PC-3 (cell line): Measurements from ENCODE around the gene KHK.

Experiments used
- CTCF ChIP-seq: fragments of 300-600 bp; sonication (generic); conservative IDR thresholded peaks from 2 replicates; pipeline ENCODE4 v1.5.1; 2017; ENCODE audit warnings: antibody characterized with exemption, low read depth, mild to moderate bottlenecking, low read length
- EZH2phosphoT487 ChIP-seq: fragments of 300-600 bp; sonication (generic); IDR thresholded peaks from 2 replicates; pipeline ENCODE4 v1.6.1; 2018; ENCODE audit warnings: mild to moderate bottlenecking, antibody characterized with exemption, low read length, borderline replicate concordance

- TF ChIP-seq CTCF (no peak), EZH2phosphoT487 (no peak)
Observed at GRCh38 chr2:27092696-27093429, 6.3 kb downstream of the KHK start.
